ENCODE data around the gene PIAS3.

- TF ChIP-seq CTCF (IDR thresholded peaks at IDR 0.05) (no peak), EP300 (IDR thresholded peaks at IDR 0.05) (no peak), POLR2A (IDR thresholded peaks at IDR 0.05; ENCODE audit: low read depth) (no peak), POLR2AphosphoS5 (IDR thresholded peaks at IDR 0.05) (no peak)
Measured at GRCh38 chr1:145892486-145893087, 33.7 kb upstream of the PIAS3 start.
